Rectal smooth muscle tissue (tissue), 1 donor: ENCODE results near the gene MOB1B.

Source experiments
- H3K27ac ChIP-seq: one replicate; pipeline ENCODE4 v1.7.0; 2013; ENCODE audit warnings: low read depth, low read length, inconsistent platforms
- H3K27me3 ChIP-seq: one replicate; pipeline ENCODE4 v1.7.0; 2013; ENCODE audit warnings: low read length; ENCODE audit not compliant: control insufficient read depth, insufficient read depth
- H3K36me3 ChIP-seq: one replicate; pipeline ENCODE4 v1.7.0; 2013; ENCODE audit warnings: low read length; ENCODE audit not compliant: control insufficient read depth, insufficient read depth
- H3K4me1 ChIP-seq: one replicate; pipeline ENCODE4 v1.7.0; 2013; ENCODE audit warnings: low read length; ENCODE audit not compliant: control insufficient read depth, insufficient read depth
- H3K4me3 ChIP-seq: one replicate; pipeline ENCODE4 v1.7.0; 2013; ENCODE audit warnings: low read length
- H3K9ac ChIP-seq: one replicate; pipeline ENCODE4 v1.7.0; 2013; ENCODE audit warnings: low read length

MOB1B gene

GRCh38 chr4:70920592-70920991 is 18.4 kb downstream of the MOB1B start:
- H3K27ac ChIP-seq, result no peak overlapping the region
- H3K9ac ChIP-seq, result no peak overlapping the region
- H3K36me3 ChIP-seq, result no peaks in the 10 kb centered on the region
- H3K27me3 ChIP-seq, result no peaks in the 10 kb centered on the region
- no peak overlapping the region for H3K4me3 ChIP-seq
- H3K4me1 ChIP-seq, result no peaks in the 10 kb centered on the region

GRCh38 chr4:70925418-70925817 is 23.2 kb downstream of the MOB1B start:
- no peaks in the 10 kb centered on the region for H3K4me1 ChIP-seq
- no peaks in the 10 kb centered on the region for H3K27me3 ChIP-seq
- no peaks in the 10 kb centered on the region for H3K36me3 ChIP-seq
- no peak overlapping the region for H3K27ac ChIP-seq
- no peak overlapping the region for H3K4me3 ChIP-seq
- no peak overlapping the region for H3K9ac ChIP-seq

- Histone ChIP-seq H3K4me3 (no peak overlapping the region), H3K9ac (no peak overlapping the region), H3K36me3 (no peaks in the 10 kb centered on the region), H3K4me1 (no peaks in the 10 kb centered on the region), H3K27me3 (no peaks in the 10 kb centered on the region), H3K27ac (no peak overlapping the region)
Observed at GRCh38 chr4:70925899-70926635, 23.9 kb downstream of the MOB1B start.

- no peak overlapping the region for H3K27ac ChIP-seq
- H3K4me3 ChIP-seq, result no peak overlapping the region
- no peaks in the 10 kb centered on the region for H3K36me3 ChIP-seq
- no peaks in the 10 kb centered on the region for H3K27me3 ChIP-seq
- H3K9ac ChIP-seq, result no peak overlapping the region
- H3K4me1 ChIP-seq, result no peaks in the 10 kb centered on the region
Observed at GRCh38 chr4:70927502-70928137, 25.5 kb downstream of the MOB1B start.

GRCh38 chr4:70930530-70931256 is 28.5 kb downstream of the MOB1B start:
- Histone ChIP-seq H3K36me3 (no peaks in the 10 kb centered on the region), H3K27me3 (no peaks in the 10 kb centered on the region), H3K4me1 (no peaks in the 10 kb centered on the region), H3K9ac (no peak overlapping the region), H3K27ac (no peak overlapping the region), H3K4me3 (no peak overlapping the region)

- Histone ChIP-seq H3K27ac (no peak overlapping the region), H3K4me3 (no peak overlapping the region), H3K27me3 (no peaks in the 10 kb centered on the region), H3K9ac (no peak overlapping the region), H3K36me3 (no peaks in the 10 kb centered on the region), H3K4me1 (no peaks in the 10 kb centered on the region)
Observed at GRCh38 chr4:70931347-70931746, 29.2 kb downstream of the MOB1B start.

GRCh38 chr4:70932984-70933383 is 30.8 kb downstream of the MOB1B start:
- H3K9ac ChIP-seq, result no peak overlapping the region
- H3K4me1 ChIP-seq, result no peaks in the 10 kb centered on the region
- H3K4me3 ChIP-seq, result no peak overlapping the region
- H3K27me3 ChIP-seq, result no peaks in the 10 kb centered on the region
- H3K27ac ChIP-seq, result no peak overlapping the region
- H3K36me3 ChIP-seq, result no peaks in the 10 kb centered on the region

GRCh38 chr4:70935038-70935695 is 33.0 kb downstream of the MOB1B start:
- no peaks in the 10 kb centered on the region for H3K36me3 ChIP-seq
- no peaks in the 10 kb centered on the region for H3K27me3 ChIP-seq
- no peak overlapping the region for H3K9ac ChIP-seq
- H3K4me1 ChIP-seq, result no peaks in the 10 kb centered on the region
- no peak overlapping the region for H3K4me3 ChIP-seq
- H3K27ac ChIP-seq, result no peak overlapping the region

GRCh38 chr4:70936200-70936787 is 34.1 kb downstream of the MOB1B start:
- H3K4me3 ChIP-seq, result no peak overlapping the region
- H3K36me3 ChIP-seq, result no peaks in the 10 kb centered on the region
- H3K27ac ChIP-seq, result no peak overlapping the region
- H3K4me1 ChIP-seq, result no peaks in the 10 kb centered on the region
- H3K9ac ChIP-seq, result no peak overlapping the region
- no peaks in the 10 kb centered on the region for H3K27me3 ChIP-seq

GRCh38 chr4:70938086-70938485 is 35.9 kb downstream of the MOB1B start:
- Histone ChIP-seq H3K4me1 (no peaks in the 10 kb centered on the region), H3K27me3 (no peaks in the 10 kb centered on the region), H3K36me3 (no peaks in the 10 kb centered on the region), H3K27ac (no peak overlapping the region), H3K4me3 (no peak overlapping the region), H3K9ac (no peak overlapping the region)

- Histone ChIP-seq H3K27ac (no peak overlapping the region), H3K4me1 (no peaks in the 10 kb centered on the region), H3K27me3 (no peaks in the 10 kb centered on the region), H3K36me3 (no peaks in the 10 kb centered on the region), H3K4me3 (no peak overlapping the region), H3K9ac (no peak overlapping the region)
Observed at GRCh38 chr4:70940134-70940533, 38.0 kb downstream of the MOB1B start.

GRCh38 chr4:70943114-70943513 is 40.9 kb downstream of the MOB1B start:
- Histone ChIP-seq H3K27me3 (no peaks in the 10 kb centered on the region), H3K36me3 (no peaks in the 10 kb centered on the region), H3K9ac (no peak overlapping the region), H3K27ac (no peak overlapping the region), H3K4me3 (no peak overlapping the region), H3K4me1 (no peaks in the 10 kb centered on the region)
